Measurements from ENCODE around the gene C1orf226.
A peak's percentile ranks its signal among the peaks of the same experiment; 100 is the strongest.

Gene C1orf226

GRCh38 chr1:162391790-162392563 is 10.4 kb downstream of the C1orf226 start:
- no CpG with 5 or more reads among the region's 4 CpGs for WGBS, 2 donors (ENCODE audit: extremely low coverage in 2 of 2, insufficient read length in 2 of 2, insufficient replicate concordance in 1 of 2)
- DNase-seq (ENCODE audit: low spot score): peak; percentile 44
- H3K4me3 ChIP-seq (ENCODE audit: low read length in 2 of 2): no peak overlapping the region

DNA sequence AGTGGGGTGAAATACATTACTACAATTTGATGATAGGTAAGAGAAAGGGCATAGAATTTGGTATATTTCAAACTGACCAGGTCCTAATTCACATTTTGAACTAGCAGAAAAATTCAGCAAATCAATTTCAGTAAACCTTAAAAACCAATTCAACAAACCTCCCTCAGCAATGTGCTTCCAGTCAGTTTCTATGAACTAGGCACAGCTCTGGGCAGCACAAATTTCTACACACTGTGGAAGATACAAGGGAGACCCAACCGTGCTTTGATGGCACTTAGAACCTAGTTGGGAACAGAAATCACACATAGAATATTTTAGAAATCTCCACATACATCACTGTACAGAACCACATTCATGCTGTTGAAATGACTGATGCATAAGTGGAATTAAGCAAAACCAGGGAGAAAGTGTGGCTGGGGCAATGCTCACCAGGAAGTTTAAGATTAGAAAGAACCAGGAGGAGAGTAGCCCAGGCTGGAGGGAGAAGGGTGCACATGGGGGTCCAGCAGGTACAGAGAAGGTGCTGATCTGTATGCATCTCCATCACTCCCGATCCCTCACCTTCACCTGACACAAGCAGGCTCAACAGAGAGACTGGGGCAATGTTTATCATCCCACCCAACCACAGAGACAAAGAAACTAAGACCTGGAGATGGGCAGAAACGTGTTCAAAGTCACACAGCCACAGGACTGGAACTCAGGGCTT is 14.8 kb downstream of the C1orf226 start:
- Histone ChIP-seq H3K4ac (ENCODE audit: low read length) (no peak overlapping the region), H3K36me3 (replicated peaks in 1 of 2; ENCODE audit: control insufficient read depth in 2 of 2, insufficient read depth in 2 of 2, low read length in 2 of 2) (no peaks in the 10 kb centered on the region), H2AK5ac (ENCODE audit: low read depth, low read length) (no peak overlapping the region), H3K9ac (ENCODE audit: low read depth, low read length, poor library complexity) (no peak overlapping the region), H3K27ac (replicated peaks; ENCODE audit: low read length) (no peak overlapping the region), H2AFZ (ENCODE audit: low read length) (no peak overlapping the region), H3K79me1 (ENCODE audit: low read depth, low read length) (no peaks in the 10 kb centered on the region), H3K23ac (ENCODE audit: low read depth, low read length, poor library complexity) (no peak overlapping the region), H4K91ac (ENCODE audit: low read depth, low read length, poor library complexity) (no peak overlapping the region), H2BK120ac (ENCODE audit: low read depth, low read length) (no peak overlapping the region), H2BK5ac (ENCODE audit: low read length) (no peak overlapping the region), H3K27me3 (ENCODE audit: control insufficient read depth in 3 of 3, insufficient read depth in 3 of 3, low read depth in 1 of 3, low read length in 3 of 3) (no peaks in the 10 kb centered on the region), H3K4me3 (ENCODE audit: low read length in 2 of 2) (no peak overlapping the region), H3K14ac (ENCODE audit: low read length) (no peak overlapping the region), H3K4me1 (ENCODE audit: control insufficient read depth in 2 of 2, insufficient read depth in 1 of 2, low read depth in 1 of 2, low read length in 2 of 2) (peaks cover 7 to 12% of the 10 kb centered on the region in 2 donors), H3K18ac (ENCODE audit: low read length) (no peak overlapping the region), H3K9me3 (replicated peaks in 1 of 2; ENCODE audit: control insufficient read depth in 2 of 2, insufficient read depth in 1 of 2, low read depth in 1 of 2, low read length in 2 of 2) (no peaks in the 10 kb centered on the region), H2BK15ac (ENCODE audit: low read length) (no peak overlapping the region), H4K8ac (ENCODE audit: low read depth, low read length) (no peak overlapping the region), H3K4me2 (ENCODE audit: insufficient read depth, low read length, poor library complexity, severe bottlenecking) (no peak overlapping the region), H2BK12ac (ENCODE audit: low read length) (no peak overlapping the region)
- no CpG with 5 or more reads among the region's 3 CpGs for WGBS, 2 donors (ENCODE audit: extremely low coverage in 2 of 2, insufficient read length in 2 of 2, insufficient replicate concordance in 1 of 2)
- DNase-seq (ENCODE audit: low spot score): no peak

More at GRCh38 chr1:162391790-162392563, 10.4 kb downstream of the C1orf226 start:
- H3K23ac ChIP-seq (ENCODE audit: low read depth, low read length, poor library complexity): no peak overlapping the region
- H4K91ac ChIP-seq (ENCODE audit: low read depth, low read length, poor library complexity): no peak overlapping the region
- no peaks in the 10 kb centered on the region for H3K9me3 ChIP-seq (replicated peaks in 1 of 2; ENCODE audit: control insufficient read depth in 2 of 2, insufficient read depth in 1 of 2, low read depth in 1 of 2, low read length in 2 of 2)
- no peak overlapping the region for H2BK12ac ChIP-seq (ENCODE audit: low read length)
- H4K8ac ChIP-seq (ENCODE audit: low read depth, low read length): no peak overlapping the region
- peak overlapping the region; percentile 28 for H3K27ac ChIP-seq (replicated peaks; ENCODE audit: low read length)
- H2BK120ac ChIP-seq (ENCODE audit: low read depth, low read length): no peak overlapping the region
- H3K36me3 ChIP-seq (replicated peaks in 1 of 2; ENCODE audit: control insufficient read depth in 2 of 2, insufficient read depth in 2 of 2, low read length in 2 of 2): peaks cover 0 to under 1% of the 10 kb centered on the region in 2 donors
- H3K4ac ChIP-seq (ENCODE audit: low read length): no peak overlapping the region
- no peak overlapping the region for H2BK5ac ChIP-seq (ENCODE audit: low read length)
- H2AK5ac ChIP-seq (ENCODE audit: low read depth, low read length): no peak overlapping the region
- no peak overlapping the region for H3K14ac ChIP-seq (ENCODE audit: low read length)
- H3K9ac ChIP-seq (ENCODE audit: low read depth, low read length, poor library complexity): no peak overlapping the region
- no peaks in the 10 kb centered on the region for H3K27me3 ChIP-seq (ENCODE audit: control insufficient read depth in 3 of 3, insufficient read depth in 3 of 3, low read depth in 1 of 3, low read length in 3 of 3)
- H2BK15ac ChIP-seq (ENCODE audit: low read length): no peak overlapping the region
- H3K18ac ChIP-seq (ENCODE audit: low read length): no peak overlapping the region
- peaks cover 18 to 27% of the 10 kb centered on the region in 2 donors for H3K4me1 ChIP-seq (ENCODE audit: control insufficient read depth in 2 of 2, insufficient read depth in 1 of 2, low read depth in 1 of 2, low read length in 2 of 2)
- peak overlapping the region; percentile 31 for H2AFZ ChIP-seq (ENCODE audit: low read length)
- H3K4me2 ChIP-seq (ENCODE audit: insufficient read depth, low read length, poor library complexity, severe bottlenecking): no peak overlapping the region
- H3K79me1 ChIP-seq (ENCODE audit: low read depth, low read length): no peaks in the 10 kb centered on the region

- Histone ChIP-seq H3K9me3 (replicated peaks in 1 of 2; ENCODE audit: control insufficient read depth in 2 of 2, insufficient read depth in 1 of 2, low read depth in 1 of 2, low read length in 2 of 2) (no peaks in the 10 kb centered on the region), H3K14ac (ENCODE audit: low read length) (no peak overlapping the region), H3K27ac (replicated peaks; ENCODE audit: low read length) (no peak overlapping the region), H2BK5ac (ENCODE audit: low read length) (no peak overlapping the region), H4K8ac (ENCODE audit: low read depth, low read length) (no peak overlapping the region), H3K18ac (ENCODE audit: low read length) (no peak overlapping the region), H3K4me3 (ENCODE audit: low read length in 2 of 2) (no peak overlapping the region), H3K4me1 (ENCODE audit: control insufficient read depth in 2 of 2, insufficient read depth in 1 of 2, low read depth in 1 of 2, low read length in 2 of 2) (peaks cover 3 to 10% of the 10 kb centered on the region in 2 donors), H3K27me3 (ENCODE audit: control insufficient read depth in 3 of 3, insufficient read depth in 3 of 3, low read depth in 1 of 3, low read length in 3 of 3) (no peaks in the 10 kb centered on the region), H3K9ac (ENCODE audit: low read depth, low read length, poor library complexity) (no peak overlapping the region), H3K79me1 (ENCODE audit: low read depth, low read length) (no peaks in the 10 kb centered on the region), H3K36me3 (replicated peaks in 1 of 2; ENCODE audit: control insufficient read depth in 2 of 2, insufficient read depth in 2 of 2, low read length in 2 of 2) (no peaks in the 10 kb centered on the region), H2BK12ac (ENCODE audit: low read length) (no peak overlapping the region), H2BK120ac (ENCODE audit: low read depth, low read length) (no peak overlapping the region), H3K4me2 (ENCODE audit: insufficient read depth, low read length, poor library complexity, severe bottlenecking) (no peak overlapping the region), H2BK15ac (ENCODE audit: low read length) (no peak overlapping the region), H4K91ac (ENCODE audit: low read depth, low read length, poor library complexity) (no peak overlapping the region), H3K4ac (ENCODE audit: low read length) (no peak overlapping the region), H2AK5ac (ENCODE audit: low read depth, low read length) (no peak overlapping the region), H3K23ac (ENCODE audit: low read depth, low read length, poor library complexity) (no peak overlapping the region), H2AFZ (ENCODE audit: low read length) (no peak overlapping the region)
- DNase-seq (ENCODE audit: low spot score): no peak
- WGBS, 2 donors (ENCODE audit: extremely low coverage in 2 of 2, insufficient read length in 2 of 2, insufficient replicate concordance in 1 of 2): no CpG with 5 or more reads among the region's 3 CpGs
Observed at GRCh38 chr1:162397039-162397448, 15.5 kb downstream of the C1orf226 start.

- H2BK5ac ChIP-seq (ENCODE audit: low read length): no peak overlapping the region
- no peak overlapping the region for H3K4me2 ChIP-seq (ENCODE audit: insufficient read depth, low read length, poor library complexity, severe bottlenecking)
- no peak for DNase-seq (ENCODE audit: low spot score)
- peaks cover 3 to 10% of the 10 kb centered on the region in 2 donors for H3K4me1 ChIP-seq (ENCODE audit: control insufficient read depth in 2 of 2, insufficient read depth in 1 of 2, low read depth in 1 of 2, low read length in 2 of 2)
- H3K36me3 ChIP-seq (replicated peaks in 1 of 2; ENCODE audit: control insufficient read depth in 2 of 2, insufficient read depth in 2 of 2, low read length in 2 of 2): no peaks in the 10 kb centered on the region
- WGBS, 2 donors (ENCODE audit: extremely low coverage in 2 of 2, insufficient read length in 2 of 2, insufficient replicate concordance in 1 of 2): no CpG with 5 or more reads among the region's 3 CpGs
- no peak overlapping the region for H3K23ac ChIP-seq (ENCODE audit: low read depth, low read length, poor library complexity)
- no peak overlapping the region for H2AK5ac ChIP-seq (ENCODE audit: low read depth, low read length)
- H3K9me3 ChIP-seq (replicated peaks in 1 of 2; ENCODE audit: control insufficient read depth in 2 of 2, insufficient read depth in 1 of 2, low read depth in 1 of 2, low read length in 2 of 2): no peaks in the 10 kb centered on the region
- no peak overlapping the region for H3K4ac ChIP-seq (ENCODE audit: low read length)
- no peak overlapping the region for H3K14ac ChIP-seq (ENCODE audit: low read length)
- H3K79me1 ChIP-seq (ENCODE audit: low read depth, low read length): no peaks in the 10 kb centered on the region
- H4K8ac ChIP-seq (ENCODE audit: low read depth, low read length): no peak overlapping the region
- no peak overlapping the region for H3K9ac ChIP-seq (ENCODE audit: low read depth, low read length, poor library complexity)
- H3K18ac ChIP-seq (ENCODE audit: low read length): no peak overlapping the region
- H2BK15ac ChIP-seq (ENCODE audit: low read length): no peak overlapping the region
- H4K91ac ChIP-seq (ENCODE audit: low read depth, low read length, poor library complexity): no peak overlapping the region
- no peak overlapping the region for H3K4me3 ChIP-seq (ENCODE audit: low read length in 2 of 2)
- H2BK120ac ChIP-seq (ENCODE audit: low read depth, low read length): no peak overlapping the region
- no peak overlapping the region for H2AFZ ChIP-seq (ENCODE audit: low read length)
- H3K27me3 ChIP-seq (ENCODE audit: control insufficient read depth in 3 of 3, insufficient read depth in 3 of 3, low read depth in 1 of 3, low read length in 3 of 3): no peaks in the 10 kb centered on the region
- no peak overlapping the region for H3K27ac ChIP-seq (replicated peaks; ENCODE audit: low read length)
- H2BK12ac ChIP-seq (ENCODE audit: low read length): no peak overlapping the region
Observed at GRCh38 chr1:162397943-162398560, 16.5 kb downstream of the C1orf226 start.

Data from neuronal stem cell (in vitro differentiated cells).